Kidney (tissue), 14 donors: ENCODE results near the gene ALDH4A1. TPM values are rescaled to one million over a fixed set of nuclear protein-coding genes. Genes with fewer than 3 reads are reported as not detected.

ENCODE experiments used
- DNase-seq, 5 donors: peaks; one replicate each; pipeline ENCODE4 v3.0.0-alpha.2; 2013 to 2020
- FAIRE-seq: peaks from 2 replicates; lab custom pipeline; 2012; peaks lifted over from hg19 to GRCh38; lab: Jason Lieb, UNC
- H3K27ac ChIP-seq, 2 donors: one replicate each; pipeline ENCODE4 v1.7.0; 2013; ENCODE audit warnings: low read depth in 2 of 2, low read length in 2 of 2, inconsistent platforms in 1 of 2
- H3K27me3 ChIP-seq: one replicate; pipeline ENCODE4 v1.7.1; 2013; ENCODE audit warnings: low read length, inconsistent platforms; ENCODE audit not compliant: control insufficient read depth, insufficient read depth
- H3K36me3 ChIP-seq, 3 donors: one replicate each; pipeline versions ENCODE4 v1.7.0 to v1.7.1; 2013; ENCODE audit warnings: low read length in 3 of 3, control low read depth in 1 of 3, inconsistent platforms in 1 of 3; ENCODE audit not compliant: insufficient read depth in 3 of 3, control insufficient read depth in 2 of 3
- H3K4me1 ChIP-seq, 3 donors: one replicate each; pipeline versions ENCODE4 v1.7.0 to v1.7.1; 2013; ENCODE audit warnings: low read length in 3 of 3, inconsistent platforms in 1 of 3, low read depth in 1 of 3; ENCODE audit not compliant: control insufficient read depth in 2 of 3, insufficient read depth in 2 of 3
- H3K4me3 ChIP-seq, 3 donors: one replicate each; pipeline versions ENCODE4 v1.7.0 to v1.8.1; 2013; ENCODE audit warnings: low read length in 3 of 3, control low read depth in 1 of 3, inconsistent platforms in 1 of 3
- H3K9ac ChIP-seq, 3 donors: one replicate each; pipeline versions ENCODE4 v1.7.0 to v1.7.1; 2013; ENCODE audit warnings: low read length in 3 of 3, control low read depth in 1 of 3, inconsistent platforms in 1 of 3
- H3K9me3 ChIP-seq, 3 donors: one replicate each; pipeline versions ENCODE4 v1.7.0 to v1.7.1; 2013; ENCODE audit warnings: low read length in 3 of 3, control low read depth in 1 of 3, inconsistent platforms in 1 of 3; ENCODE audit not compliant: control insufficient read depth in 2 of 3, insufficient read depth in 1 of 3
- intact Hi-C: fragments of 100-400 bp; cut with DNase I; formaldehyde crosslinking; loops from one replicate; pipeline ENCODE4 v1.11.1; 2022
- polyA plus RNA-seq: library from polyadenylated mRNA; stranded (reverse); fragments of 350-450 nt; fragmentation: Illumina TruSeq; extraction: RNeasy Lipid Tissue Mini Kit (QIAGEN cat#74804); gene quantifications from one replicate; pipeline ENCODE4 v1.2.3, GENCODE V29; 2014; ENCODE audit warnings: low read depth, low replicate concordance; ENCODE audit not compliant: insufficient read depth
- total RNA-seq: library from RNA; stranded (reverse); fragmentation: NEBNext Ultra II Directional; extraction: Animal tissue kit (Norgen Biotek cat#: 25700); gene quantifications from one replicate; pipeline ENCODE4 v1.2.1, GENCODE V29; 2021
- TF ChIP-seq, protein P1 (sequence below): IDR thresholded peaks from 3 replicates; pipeline ENCODE4 v1.5.1; 2012; ENCODE audit warnings: mild to moderate bottlenecking, moderate library complexity, borderline replicate concordance; ENCODE audit not compliant: insufficient read depth; ENCODE audit errors: extremely low read depth
- donor health status: control.
- donor health status: control.
- donor health status: control.
- donor health status: control.
- donor health status: control.
- donor health status: DM: yes; HTN: yes; CAD: no.
- donor health status: Normal renal cell carcinoma (clear cell type).

ALDH4A1 gene
- total and polyA plus RNA-seq, 2 donors from 2014 or later = 49.3 to 352 TPM

DNA sequence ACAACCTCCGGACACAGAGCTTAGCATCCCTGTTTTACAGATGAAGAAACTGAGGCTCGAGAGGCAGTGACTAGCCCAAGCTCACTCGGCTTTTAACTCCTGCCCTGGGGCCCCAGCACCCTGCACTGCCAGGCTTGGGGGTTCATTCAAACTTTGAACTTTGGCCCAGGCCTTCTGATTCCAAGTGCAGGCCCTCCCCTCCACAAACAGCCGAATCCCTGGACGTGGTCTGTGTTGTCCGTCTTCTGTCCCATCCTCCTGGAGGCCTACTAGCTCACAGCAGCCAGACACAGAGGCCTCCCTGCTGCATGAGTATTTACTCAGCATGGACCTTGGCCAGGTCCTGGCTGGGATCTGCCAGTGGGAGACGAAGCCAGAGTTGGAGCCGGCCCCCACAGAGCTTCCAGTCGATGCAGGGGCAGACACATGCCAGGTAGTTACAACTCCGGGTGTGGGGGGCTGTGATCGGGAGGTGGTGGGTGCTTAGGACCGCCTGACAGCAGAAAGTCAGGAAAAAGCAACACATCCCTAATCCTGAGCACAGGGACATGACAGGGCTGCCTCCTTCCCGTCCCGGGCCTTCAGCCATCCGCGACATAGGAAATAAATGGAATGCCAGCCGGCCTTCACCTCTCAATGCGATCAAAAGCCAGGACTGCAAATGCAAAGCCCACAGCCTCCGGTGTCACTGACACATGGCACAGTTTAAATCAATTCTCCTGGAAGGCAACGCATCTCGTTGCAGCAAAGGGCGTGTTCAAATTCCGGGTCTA, 46.7 kb upstream of the ALDH4A1 start:
- FAIRE-seq (no peak), DNase-seq (peak in 3 of 5 donors; percentile 55 to 75 (median 61))
- Histone ChIP-seq H3K36me3 (no peaks in the 10 kb centered on the region), H3K9ac (peak overlapping the region in 1 of 3 donors; percentile 42), H3K4me1 (peaks cover 8 to 62% (median 49%) of the 10 kb centered on the region in 3 donors), H3K4me3 (peak overlapping the region in 2 of 3 donors; percentile 20 to 22), H3K27me3 (no peaks in the 10 kb centered on the region), H3K9me3 (no peaks in the 10 kb centered on the region), H3K27ac (peak overlapping the region; percentile 88 to 92)
- intact Hi-C loops = no loop called here
- TF ChIP-seq, protein P1, sequence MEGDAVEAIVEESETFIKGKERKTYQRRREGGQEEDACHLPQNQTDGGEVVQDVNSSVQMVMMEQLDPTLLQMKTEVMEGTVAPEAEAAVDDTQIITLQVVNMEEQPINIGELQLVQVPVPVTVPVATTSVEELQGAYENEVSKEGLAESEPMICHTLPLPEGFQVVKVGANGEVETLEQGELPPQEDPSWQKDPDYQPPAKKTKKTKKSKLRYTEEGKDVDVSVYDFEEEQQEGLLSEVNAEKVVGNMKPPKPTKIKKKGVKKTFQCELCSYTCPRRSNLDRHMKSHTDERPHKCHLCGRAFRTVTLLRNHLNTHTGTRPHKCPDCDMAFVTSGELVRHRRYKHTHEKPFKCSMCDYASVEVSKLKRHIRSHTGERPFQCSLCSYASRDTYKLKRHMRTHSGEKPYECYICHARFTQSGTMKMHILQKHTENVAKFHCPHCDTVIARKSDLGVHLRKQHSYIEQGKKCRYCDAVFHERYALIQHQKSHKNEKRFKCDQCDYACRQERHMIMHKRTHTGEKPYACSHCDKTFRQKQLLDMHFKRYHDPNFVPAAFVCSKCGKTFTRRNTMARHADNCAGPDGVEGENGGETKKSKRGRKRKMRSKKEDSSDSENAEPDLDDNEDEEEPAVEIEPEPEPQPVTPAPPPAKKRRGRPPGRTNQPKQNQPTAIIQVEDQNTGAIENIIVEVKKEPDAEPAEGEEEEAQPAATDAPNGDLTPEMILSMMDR = no peak

DNA sequence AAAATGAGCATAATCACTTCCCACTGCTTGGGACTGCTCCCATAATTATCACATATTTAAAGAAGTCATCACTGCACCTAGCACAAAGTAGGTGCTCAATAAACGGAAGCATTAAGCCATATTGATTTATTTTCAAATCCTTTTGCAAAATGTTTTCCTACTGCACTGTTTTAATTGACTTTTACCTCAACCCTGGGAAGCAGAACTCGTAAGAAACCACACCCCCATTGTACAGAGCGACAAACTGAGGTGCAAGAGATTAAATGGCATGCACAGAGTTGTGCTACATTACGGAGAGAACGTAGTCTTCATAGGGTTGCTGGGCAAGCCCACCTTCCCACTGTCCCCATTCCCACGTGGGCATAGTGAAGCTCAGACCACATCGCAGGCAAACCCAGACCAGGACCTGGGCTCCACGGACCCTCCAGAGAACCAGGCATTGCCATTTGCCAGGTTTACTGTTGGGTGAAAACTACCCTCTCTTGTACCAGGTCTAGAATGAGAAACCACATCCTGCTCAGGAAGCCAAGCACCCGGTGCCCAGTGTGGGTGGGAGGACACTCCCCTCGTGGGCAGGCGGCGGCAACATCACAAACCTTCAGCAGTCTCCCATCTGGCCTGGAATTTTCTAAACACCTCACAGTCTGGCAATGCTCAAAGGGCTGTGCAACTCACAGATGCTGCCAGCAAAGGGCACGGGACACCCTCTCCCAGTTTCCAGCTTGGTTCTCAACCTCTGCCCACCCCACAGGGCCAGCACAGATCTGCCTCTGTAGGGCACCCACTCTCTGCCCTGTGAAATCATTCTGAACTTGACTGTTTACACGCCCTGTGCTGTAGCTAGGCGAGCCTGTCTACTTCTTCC, 45.9 kb upstream of the ALDH4A1 start:
- peaks cover 8 to 56% (median 49%) of the 10 kb centered on the region in 3 donors for H3K4me1 ChIP-seq
- no peak overlapping the region for H3K4me3 ChIP-seq
- TF ChIP-seq, protein P1 = no peak
- FAIRE-seq (no peak), DNase-seq (peak in 1 of 5 donors; percentile 61)
- H3K27ac ChIP-seq = peak overlapping the region in 1 of 2 donors; percentile 88
- no peaks in the 10 kb centered on the region for H3K9me3 ChIP-seq
- intact Hi-C loops = no loop called here
- no peaks in the 10 kb centered on the region for H3K36me3 ChIP-seq
- H3K9ac ChIP-seq = no peak overlapping the region
- H3K27me3 ChIP-seq = no peaks in the 10 kb centered on the region

DNA sequence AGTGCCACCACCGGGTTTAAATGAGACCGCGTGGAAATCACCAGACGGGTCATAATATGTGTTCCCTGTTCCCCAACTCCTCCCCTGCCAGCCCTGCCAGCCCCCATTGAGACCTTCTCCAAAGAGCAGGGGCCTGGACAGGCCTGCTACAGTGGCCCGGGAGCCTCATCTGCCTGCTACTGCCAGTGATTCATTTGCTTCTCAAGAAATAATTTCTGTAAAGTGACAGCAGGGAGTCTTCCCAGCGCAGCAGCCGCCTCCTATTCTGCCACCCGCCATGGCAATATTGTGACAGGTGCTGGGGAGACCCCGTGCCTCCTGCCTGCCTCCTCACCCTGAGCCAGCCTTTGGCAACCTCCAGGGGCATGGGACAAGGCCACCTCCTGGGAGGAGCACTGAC, 45.2 kb upstream of the ALDH4A1 start:
- Histone ChIP-seq H3K9ac (no peak overlapping the region), H3K27me3 (no peaks in the 10 kb centered on the region), H3K36me3 (no peaks in the 10 kb centered on the region), H3K9me3 (no peaks in the 10 kb centered on the region), H3K27ac (peak overlapping the region in 1 of 2 donors; percentile 5), H3K4me3 (no peak overlapping the region), H3K4me1 (peaks cover 8 to 56% (median 49%) of the 10 kb centered on the region in 3 donors)
- no peak for FAIRE-seq
- TF ChIP-seq, protein P1 = no peak
- intact Hi-C loops = no loop called here
- DNase-seq = peak in 1 of 5 donors; percentile 46
